Thyroid gland (tissue), 4 donors: ENCODE data around the gene KLHL20.

ENCODE experiments used
- CTCF ChIP-seq, 6 experiments: fragments of 200-600 bp in 3 of 6; fragments of 450-650 bp in 3 of 6; sonication (generic) in 3 of 6; IDR thresholded peaks; one replicate each; pipeline ENCODE4 v1.5.1; 2016 to 2019; ENCODE audit warnings: antibody characterized with exemption in 6 of 6, mild to moderate bottlenecking in 2 of 6, inconsistent platforms in 1 of 6, moderate library complexity in 1 of 6
- POLR2A ChIP-seq, 2 donors: fragments of 450-650 bp; IDR thresholded peaks; one replicate each; pipeline ENCODE4 v1.6.1; 2017; ENCODE audit warnings: antibody characterized with exemption in 2 of 2, mild to moderate bottlenecking in 2 of 2, moderate library complexity in 1 of 2

GRCh38 chr1:173666646-173667045, 48.1 kb upstream of the KLHL20 start:
- TF ChIP-seq CTCF (IDR thresholded peaks at IDR 0.05) (no peak), POLR2A (IDR thresholded peaks at IDR 0.05) (no peak)
